HepG2 (cell line): Measurements from ENCODE around the gene HID1. TPM values are rescaled to one million over a fixed set of nuclear protein-coding genes. Genes with fewer than 3 reads are reported as not detected.
A peak's percentile ranks its signal among the peaks of the same experiment; 100 is the strongest.

Experiments used
- ARNT2 ChIP-seq: sonication (generic); formaldehyde crosslinking; IDR thresholded peaks from 2 replicates; pipeline ENCODE4 v1.8.0; 2022; ENCODE audit warnings: mild to moderate bottlenecking, low read depth, missing genetic modification reagents, moderate library complexity
- CTCF ChIP-seq: sonication (generic); formaldehyde crosslinking; IDR thresholded peaks from 2 replicates; pipeline ENCODE4 v1.5.0; 2020; ENCODE audit warnings: mild to moderate bottlenecking, missing genetic modification reagents, moderate library complexity
- EED ChIP-seq: sonication (generic); formaldehyde crosslinking; IDR thresholded peaks from 2 replicates; pipeline ENCODE4 v1.5.0; 2020; ENCODE audit warnings: mild to moderate bottlenecking, missing genetic modification reagents
- GABPB1 ChIP-seq: IDR thresholded peaks from 2 replicates; pipeline ENCODE4 v1.6.1; 2016; ENCODE audit warnings: mild to moderate bottlenecking, missing genetic modification reagents, moderate library complexity, missing compliant biosample characterization
- HOXD1 ChIP-seq: sonication (generic); formaldehyde crosslinking; IDR thresholded peaks from 2 replicates; pipeline ENCODE4 v1.5.0; 2020; ENCODE audit warnings: missing genetic modification reagents
- KDM3A ChIP-seq: IDR thresholded peaks from 2 replicates; pipeline ENCODE4 v1.6.1; 2018; ENCODE audit warnings: low read depth, missing compliant biosample characterization
- PATZ1 ChIP-seq: sonication (generic); formaldehyde crosslinking; IDR thresholded peaks from 2 replicates; pipeline ENCODE4 v1.4.0; 2020; ENCODE audit warnings: missing genetic modification reagents
- REPIN1 ChIP-seq: sonication (generic); formaldehyde crosslinking; IDR thresholded peaks from 2 replicates; pipeline ENCODE4 v1.8.0; 2022; ENCODE audit warnings: missing genetic modification reagents, low read depth, mild to moderate bottlenecking, borderline replicate concordance
- SP1 ChIP-seq, 2 experiments: fragments of 450-650 bp in 1 of 2; sonication (generic) in 1 of 2; formaldehyde crosslinking in 1 of 2; IDR thresholded peaks; 2 replicates each; pipeline versions ENCODE4 v1.4.0 to v1.6.1; 2016 to 2020; ENCODE audit warnings: missing genetic modification reagents in 1 of 2
- TGIF2 ChIP-seq: IDR thresholded peaks from 2 replicates; pipeline ENCODE4 v1.6.1; 2016; ENCODE audit warnings: control low read depth, missing compliant biosample characterization
- ZNF484 ChIP-seq: sonication (generic); formaldehyde crosslinking; IDR thresholded peaks from 2 replicates; pipeline ENCODE4 v1.5.1; 2020; ENCODE audit warnings: mild to moderate bottlenecking, low read depth, missing genetic modification reagents, borderline replicate concordance
- ZNF564 ChIP-seq: sonication (generic); formaldehyde crosslinking; IDR thresholded peaks from 2 replicates; pipeline ENCODE4 v1.8.1; 2023; ENCODE audit warnings: mild to moderate bottlenecking, missing genetic modification reagents
- ZNF589 ChIP-seq: sonication (generic); formaldehyde crosslinking; conservative IDR thresholded peaks from 2 replicates; pipeline ENCODE4 v1.8.0; 2022; ENCODE audit warnings: mild to moderate bottlenecking, moderate library complexity, missing genetic modification reagents
- ZNF747 ChIP-seq: sonication (generic); formaldehyde crosslinking; IDR thresholded peaks from 2 replicates; pipeline ENCODE4 v1.8.1; 2023; ENCODE audit warnings: missing genetic modification reagents, mild to moderate bottlenecking, borderline replicate concordance
- ZNF768 ChIP-seq: sonication (generic); formaldehyde crosslinking; IDR thresholded peaks from 2 replicates; pipeline ENCODE4 v1.4.0; 2020; ENCODE audit warnings: missing genetic modification reagents
- ZNF784 ChIP-seq: sonication (generic); formaldehyde crosslinking; IDR thresholded peaks from 2 replicates; pipeline ENCODE4 v1.5.1; 2020; ENCODE audit warnings: missing genetic modification reagents, mild to moderate bottlenecking, borderline replicate concordance
- polyA plus RNA-seq, 8 experiments: library from polyadenylated mRNA; depleted of rRNA in 3 of 8; stranded (reverse) in 7 of 8; unstranded in 1 of 8; fragments of >200 nt; fragmentation: Illumina TruSeq in 4 of 8; extraction: Trizol in 4 of 8; gene quantifications; 2 replicates each; pipeline versions ENCODE4 v1.2.1 to v1.2.3, GENCODE V29; 2011 to 2016; ENCODE audit warnings: low read depth in 4 of 8, missing spikeins in 1 of 8, mixed read lengths in 1 of 8; ENCODE audit not compliant: insufficient read depth in 1 of 8
- total RNA-seq, 5 experiments: library from RNA; depleted of rRNA; stranded (reverse); fragments of >200 nt; fragmentation: Illumina TruSeq; extraction: Trizol; gene quantifications; 2 replicates each; pipeline ENCODE4 v1.2.3, GENCODE V29; 2016; ENCODE audit warnings: low read depth in 1 of 5

Gene HID1
- total and polyA plus RNA-seq, 2 of the 13 experiments (the other 11 are each of a cell fraction or from before 2014, with no cell fraction given) = 2.1 to 10.6 TPM

GRCh38 chr17:74923538-74924249 lies 48.9 kb downstream of the HID1 start (continued):
- TF ChIP-seq ZNF747 (CRISPR knock-in tag) (peak; percentile 81; the same call in 1 of the 2 replicates), ZNF784 (CRISPR knock-in tag) (peak; percentile 90; the same call in 1 of the 2 replicates), TGIF2 (0 out of 2 replicates have a peak, but pooled peaks have one; percentile 65), PATZ1 (CRISPR knock-in tag) (peak; percentile 66), HOXD1 (CRISPR knock-in tag) (peak; percentile 32; the same call in 1 of the 2 replicates), CTCF (CRISPR knock-in tag) (peak; percentile 91), ZNF564 (CRISPR knock-in tag) (peak; percentile 63; the same call in 1 of the 2 replicates), ARNT2 (CRISPR knock-in tag) (peak; percentile 78), GABPB1 (CRISPR knock-in tag) (peak; percentile 67; the same call in 1 of the 2 replicates), REPIN1 (CRISPR knock-in tag) (peak; percentile 78; the same call in 1 of the 2 replicates), SP1 (IDR thresholded peaks at IDR 0.05) (no peak), SP1 (CRISPR knock-in tag; IDR thresholded peaks at IDR 0.05) (no peak), ZNF484 (CRISPR knock-in tag) (no peak), ZNF768 (peak; percentile 61; the same call in 1 of the 2 replicates), ZNF589 (CRISPR knock-in tag) (0 out of 2 replicates have a peak, but pooled peaks have one; percentile 54), EED (CRISPR knock-in tag) (peak; percentile 65; the same call in 1 of the 2 replicates), KDM3A (CRISPR knock-in tag) (peak; percentile 88)
